Measurements from ENCODE around the gene ZDHHC8.

ZDHHC8 gene

GRCh38 chr22:20126284-20127029, 5.1 kb upstream of the ZDHHC8 start:
- no peak overlapping the region for H3K4me3 ChIP-seq (ENCODE audit: low read depth, low read length)
- no peak for DNase-seq (ENCODE audit: low read depth)
- TF ChIP-seq MAX (IDR thresholded peaks at IDR 0.05; ENCODE audit: low read depth, low read length), result no peak
- no peak for TF ChIP-seq POLR2A (IDR thresholded peaks at IDR 0.05; ENCODE audit: extremely low read depth, insufficient read length)
- TF ChIP-seq MYC (IDR thresholded peaks at IDR 0.05; ENCODE audit: low read depth, low read length), result no peak
- no peak for TF ChIP-seq CTCF (IDR thresholded peaks at IDR 0.05; ENCODE audit: low read depth, low read length)

GRCh38 chr22:20127318-20127868, 4.2 kb upstream of the ZDHHC8 start:
- no peak overlapping the region for H3K4me3 ChIP-seq (ENCODE audit: low read depth, low read length)
- DNase-seq (ENCODE audit: low read depth), result no peak
- TF ChIP-seq MAX (IDR thresholded peaks at IDR 0.05; ENCODE audit: low read depth, low read length), result no peak
- no peak for TF ChIP-seq POLR2A (IDR thresholded peaks at IDR 0.05; ENCODE audit: extremely low read depth, insufficient read length)
- no peak for TF ChIP-seq CTCF (IDR thresholded peaks at IDR 0.05; ENCODE audit: low read depth, low read length)

- no peak for TF ChIP-seq POLR2A (IDR thresholded peaks at IDR 0.05; ENCODE audit: extremely low read depth, insufficient read length)
- TF ChIP-seq MAX (IDR thresholded peaks at IDR 0.05; ENCODE audit: low read depth, low read length), result no peak
- TF ChIP-seq MYC (IDR thresholded peaks at IDR 0.05; ENCODE audit: low read depth, low read length), result no peak
- no peak for TF ChIP-seq CTCF (IDR thresholded peaks at IDR 0.05; ENCODE audit: low read depth, low read length)
- H3K4me3 ChIP-seq (ENCODE audit: low read depth, low read length), result no peak overlapping the region
- DNase-seq (ENCODE audit: low read depth), result no peak
These were observed 3.6 kb upstream of the ZDHHC8 start for GRCh38 chr22:20127869-20128618.

- no peak overlapping the region for H3K4me3 ChIP-seq (ENCODE audit: low read depth, low read length)
- TF ChIP-seq POLR2A (IDR thresholded peaks at IDR 0.05; ENCODE audit: extremely low read depth, insufficient read length) (no peak), MAX (IDR thresholded peaks at IDR 0.05; ENCODE audit: low read depth, low read length) (no peak), CTCF (IDR thresholded peaks at IDR 0.05; ENCODE audit: low read depth, low read length) (no peak), MYC (IDR thresholded peaks at IDR 0.05; ENCODE audit: low read depth, low read length) (no peak)
- no peak for DNase-seq (ENCODE audit: low read depth)
These were observed 3.0 kb upstream of the ZDHHC8 start for GRCh38 chr22:20128619-20128901.

- H3K4me3 ChIP-seq (ENCODE audit: low read depth, low read length), result no peak overlapping the region
- peak; percentile 54 for DNase-seq (ENCODE audit: low read depth)
- TF ChIP-seq CTCF (IDR thresholded peaks at IDR 0.05; ENCODE audit: low read depth, low read length), result peak; percentile 48
- TF ChIP-seq MYC (IDR thresholded peaks at IDR 0.05; ENCODE audit: low read depth, low read length), result no peak
- TF ChIP-seq MAX (IDR thresholded peaks at IDR 0.05; ENCODE audit: low read depth, low read length), result no peak
- TF ChIP-seq POLR2A (IDR thresholded peaks at IDR 0.05; ENCODE audit: extremely low read depth, insufficient read length), result no peak
These were observed 2.5 kb upstream of the ZDHHC8 start for GRCh38 chr22:20128902-20129746.
